Brain microvascular endothelial cell (primary cell): ENCODE results near the gene ADIPOR2.

Experiments
- DNase-seq: peaks from one replicate; pipeline ENCODE4 v3.0.0-alpha.2; 2020
- H3K27ac ChIP-seq: fragments of 250-450 bp; sonication (Bioruptor Pico); 2 replicates; pipeline ENCODE4 v1.5.1; 2020; ENCODE audit warnings: mild to moderate bottlenecking, moderate library complexity
- H3K27me3 ChIP-seq: fragments of 250-450 bp; sonication (Bioruptor Pico); replicated peaks from 2 replicates; pipeline ENCODE4 v1.5.1; 2020; ENCODE audit warnings: mild to moderate bottlenecking
- H3K36me3 ChIP-seq: fragments of 250-450 bp; sonication (Bioruptor Pico); replicated peaks from 2 replicates; pipeline ENCODE4 v1.5.1; 2020; ENCODE audit warnings: mild to moderate bottlenecking
- H3K4me3 ChIP-seq: 2 replicates; pipeline ENCODE4 v1.5.1; 2011; ENCODE audit warnings: low read depth, mild to moderate bottlenecking, control low read depth, low read length, moderate library complexity
- CTCF ChIP-seq: IDR thresholded peaks from 2 replicates; pipeline ENCODE4 v1.5.1; 2011; ENCODE audit warnings: low read depth, mild to moderate bottlenecking, moderate library complexity, low read length, control low read depth, inconsistent platforms; ENCODE audit errors: missing control alignments
- in situ Hi-C: cut with HindIII; loops from 2 replicates; pipeline ENCODE4 v1.10.0; 2017; ENCODE audit warnings: low sequenced_read_pairs, low pct_ligation_motif_present

The ADIPOR2 gene

GRCh38 chr12:1795785-1796514 lies 105.1 kb downstream of the ADIPOR2 start:
- in situ Hi-C loops = loop anchor here (25.0 kb wide), 1 partner anchor 134 kb away; no protein-coding TSS in a partner anchor
- TF ChIP-seq CTCF = peak; percentile 65
- Histone ChIP-seq H3K36me3 (no peaks in the 10 kb centered on the region), H3K27me3 (no peaks in the 10 kb centered on the region), H3K4me3 (peak overlapping the region; percentile 51), H3K27ac (no peak overlapping the region)
- DNase-seq = peak; percentile 82

- Histone ChIP-seq H3K27me3 (no peaks in the 10 kb centered on the region), H3K36me3 (no peaks in the 10 kb centered on the region), H3K27ac (no peak overlapping the region), H3K4me3 (peak overlapping the region; percentile 51)
- no peak for TF ChIP-seq CTCF
- no peak for DNase-seq
- in situ Hi-C loops = loop anchor here (25.0 kb wide), 1 partner anchor 134 kb away; no protein-coding TSS in a partner anchor
Observed at GRCh38 chr12:1796515-1797010, 105.7 kb downstream of the ADIPOR2 start.

- Histone ChIP-seq H3K36me3 (no peaks in the 10 kb centered on the region), H3K27ac (no peak overlapping the region), H3K4me3 (peak overlapping the region; percentile 51), H3K27me3 (no peaks in the 10 kb centered on the region)
- in situ Hi-C loops = loop anchor here (25.0 kb wide), 1 partner anchor 135 kb away; no protein-coding TSS in a partner anchor
- TF ChIP-seq CTCF = no peak
- DNase-seq = no peak
Observed at GRCh38 chr12:1797011-1797901, 106.4 kb downstream of the ADIPOR2 start.

- no peak overlapping the region for H3K27ac ChIP-seq
- no peak overlapping the region for H3K4me3 ChIP-seq
- H3K27me3 ChIP-seq = no peaks in the 10 kb centered on the region
- no peak for TF ChIP-seq CTCF
- in situ Hi-C loops = loop anchor here (25.0 kb wide), 1 partner anchor 136 kb away; no protein-coding TSS in a partner anchor
- no peak for DNase-seq
- no peaks in the 10 kb centered on the region for H3K36me3 ChIP-seq
Observed at GRCh38 chr12:1797991-1798640, 107.2 kb downstream of the ADIPOR2 start.

- Histone ChIP-seq H3K36me3 (no peaks in the 10 kb centered on the region), H3K27ac (no peak overlapping the region), H3K4me3 (no peak overlapping the region), H3K27me3 (no peaks in the 10 kb centered on the region)
- in situ Hi-C loops = loop anchor here (25.0 kb wide), 1 partner anchor 136 kb away; no protein-coding TSS in a partner anchor
- TF ChIP-seq CTCF = no peak
- no peak for DNase-seq
Observed at GRCh38 chr12:1798641-1799020, 107.8 kb downstream of the ADIPOR2 start.
